Gastroesophageal sphincter (tissue), 3 donors: ENCODE results near the gene L3MBTL2.

Source experiments
- EP300 ChIP-seq: sonication (generic); formaldehyde crosslinking; IDR thresholded peaks from one replicate; pipeline ENCODE4 v1.6.1; 2017; ENCODE audit warnings: antibody characterized with exemption, mild to moderate bottlenecking
- POLR2A ChIP-seq, 2 donors: fragments of 450-650 bp; IDR thresholded peaks; one replicate each; pipeline ENCODE4 v1.6.1; 2017; ENCODE audit warnings: antibody characterized with exemption in 2 of 2, mild to moderate bottlenecking in 2 of 2, moderate library complexity in 1 of 2
- POLR2AphosphoS5 ChIP-seq: sonication (generic); formaldehyde crosslinking; IDR thresholded peaks from one replicate; pipeline ENCODE4 v1.6.1; 2017; ENCODE audit warnings: antibody characterized with exemption
- TF ChIP-seq, protein P1 (sequence below), 4 experiments: fragments of 200-600 bp in 2 of 4; fragments of 450-650 bp in 2 of 4; sonication (generic) in 1 of 4; IDR thresholded peaks; one replicate each; pipeline ENCODE4 v1.5.1; 2017 to 2019; ENCODE audit warnings: antibody characterized with exemption in 4 of 4, mild to moderate bottlenecking in 2 of 4, moderate library complexity in 2 of 4

- TF ChIP-seq, protein P1, sequence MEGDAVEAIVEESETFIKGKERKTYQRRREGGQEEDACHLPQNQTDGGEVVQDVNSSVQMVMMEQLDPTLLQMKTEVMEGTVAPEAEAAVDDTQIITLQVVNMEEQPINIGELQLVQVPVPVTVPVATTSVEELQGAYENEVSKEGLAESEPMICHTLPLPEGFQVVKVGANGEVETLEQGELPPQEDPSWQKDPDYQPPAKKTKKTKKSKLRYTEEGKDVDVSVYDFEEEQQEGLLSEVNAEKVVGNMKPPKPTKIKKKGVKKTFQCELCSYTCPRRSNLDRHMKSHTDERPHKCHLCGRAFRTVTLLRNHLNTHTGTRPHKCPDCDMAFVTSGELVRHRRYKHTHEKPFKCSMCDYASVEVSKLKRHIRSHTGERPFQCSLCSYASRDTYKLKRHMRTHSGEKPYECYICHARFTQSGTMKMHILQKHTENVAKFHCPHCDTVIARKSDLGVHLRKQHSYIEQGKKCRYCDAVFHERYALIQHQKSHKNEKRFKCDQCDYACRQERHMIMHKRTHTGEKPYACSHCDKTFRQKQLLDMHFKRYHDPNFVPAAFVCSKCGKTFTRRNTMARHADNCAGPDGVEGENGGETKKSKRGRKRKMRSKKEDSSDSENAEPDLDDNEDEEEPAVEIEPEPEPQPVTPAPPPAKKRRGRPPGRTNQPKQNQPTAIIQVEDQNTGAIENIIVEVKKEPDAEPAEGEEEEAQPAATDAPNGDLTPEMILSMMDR (IDR thresholded peaks at IDR 0.05): no peak
- no peak for TF ChIP-seq POLR2AphosphoS5
- no peak for TF ChIP-seq POLR2A (IDR thresholded peaks at IDR 0.05)
- no peak for TF ChIP-seq EP300
Observed at GRCh38 chr22:41231369-41231768, 26.3 kb downstream of the L3MBTL2 start.
